Measurements from ENCODE around the gene CRNKL1. TPM values are rescaled to one million over a fixed set of nuclear protein-coding genes. Genes with fewer than 3 reads are reported as not detected.

CRNKL1 gene
- 15.6 and 16.6 TPM in 2 replicates for total RNA-seq

GRCh38 chr20:20052074-20052970 lies at the start of gene CRNKL1, which contains the start of gene CFAP61:
Gene CRNKL1, minus strand, starts transcription at chr20:20052466. Its CDS starts 124 bp downstream, at chr20:20052342.
Gene CFAP61, plus strand, starts transcription at chr20:20052532. Its CDS starts 4,122 bp downstream, at chr20:20056654.

GRCh38 chr20:20017001-20017843 lies 35.0 kb downstream of the CRNKL1 start, which contains the start of gene NAA20:
Gene NAA20, plus strand, starts transcription at chr20:20017362. Its CDS starts 35 bp downstream, at chr20:20017397.

Other genes with a start within 250 kb of the CRNKL1 start
- gene NAA20, start 35.1 kb downstream of the CRNKL1 start, total RNA-seq: 60.0 and 72.3 TPM in 2 replicates
- gene CFAP61, start 66 bp upstream of the CRNKL1 start, total RNA-seq: not detected in 2 replicates

Measured in tracheal epithelial cell (primary cell).